ENCODE data around the gene GAD2.

The GAD2 gene

GRCh38 chr10:26216585-26217395, at the start of gene GAD2:
GAD2 (plus strand) TSS chr10:26216774; CDS start chr10:26216810, 36 bp downstream.
- DNase-seq: no peak

GRCh38 chr10:26169466-26169865, 47.1 kb upstream of the GAD2 start:
- no peak for DNase-seq

- DNase-seq: no peak
Measured at GRCh38 chr10:26172131-26172530, 44.4 kb upstream of the GAD2 start.

- DNase-seq: no peak
Measured at GRCh38 chr10:26173837-26174236, 42.7 kb upstream of the GAD2 start.

GRCh38 chr10:26177341-26177740, 39.2 kb upstream of the GAD2 start:
- DNase-seq: no peak

- DNase-seq: no peak
Measured at GRCh38 chr10:26194275-26194674, 22.3 kb upstream of the GAD2 start.

GRCh38 chr10:26197248-26197647, 19.3 kb upstream of the GAD2 start:
- DNase-seq: no peak

GRCh38 chr10:26198119-26198518, 18.5 kb upstream of the GAD2 start:
- no peak for DNase-seq

- no peak for DNase-seq
Measured at GRCh38 chr10:26199841-26200240, 16.7 kb upstream of the GAD2 start.

GRCh38 chr10:26205223-26205622, 11.4 kb upstream of the GAD2 start:
- no peak for DNase-seq

- no peak for DNase-seq
Measured at GRCh38 chr10:26211781-26212444, 4.7 kb upstream of the GAD2 start.

GRCh38 chr10:26212511-26212910, 4.1 kb upstream of the GAD2 start:
- no peak for DNase-seq

- no peak for DNase-seq
Measured at GRCh38 chr10:26213157-26213800, 3.3 kb upstream of the GAD2 start.

GRCh38 chr10:26214004-26214403, 2.6 kb upstream of the GAD2 start:
- DNase-seq: no peak

- no peak for DNase-seq
Measured at GRCh38 chr10:26214551-26215395, 1.8 kb upstream of the GAD2 start.

- DNase-seq: no peak
Measured at GRCh38 chr10:26215396-26215934, 1.1 kb upstream of the GAD2 start.

- no peak for DNase-seq
Measured at GRCh38 chr10:26215935-26216584, 514 bp upstream of the GAD2 start.

GRCh38 chr10:26217396-26218086, 967 bp downstream of the GAD2 start:
- no peak for DNase-seq

GRCh38 chr10:26219676-26220075, 3.1 kb downstream of the GAD2 start:
- DNase-seq: no peak

GRCh38 chr10:26220901-26221300, 4.3 kb downstream of the GAD2 start:
- no peak for DNase-seq

GRCh38 chr10:26221541-26221940, 5.0 kb downstream of the GAD2 start:
- no peak for DNase-seq

- DNase-seq: no peak
Measured at GRCh38 chr10:26222563-26222962, 6.0 kb downstream of the GAD2 start.
